Liver (tissue), 9 donors: Measurements from ENCODE around the gene ABCA1. TPM values are rescaled to one million over a fixed set of nuclear protein-coding genes. Genes with fewer than 3 reads are reported as not detected.

Experiments
- DNase-seq: peaks from one replicate; pipeline ENCODE4 v3.0.0-alpha.2; 2017; ENCODE audit warnings: low spot score
- H3K27ac ChIP-seq, 2 donors: one replicate each; pipeline ENCODE4 v1.7.0; 2013; ENCODE audit warnings: inconsistent platforms in 2 of 2, low read length in 2 of 2, control low read depth in 1 of 2, low read depth in 1 of 2, mild to moderate bottlenecking in 1 of 2
- H3K27me3 ChIP-seq, 4 donors: one replicate each; pipeline versions ENCODE4 v1.6.1 to v1.7.0; 2013; ENCODE audit warnings: low read length in 3 of 4, inconsistent platforms in 1 of 4, mild to moderate bottlenecking in 1 of 4, moderate library complexity in 1 of 4; ENCODE audit not compliant: control insufficient read depth in 4 of 4, insufficient read depth in 4 of 4
- H3K36me3 ChIP-seq, 4 donors: one replicate each; pipeline versions ENCODE4 v1.6.1 to v1.7.0; 2013; ENCODE audit warnings: low read length in 3 of 4, mild to moderate bottlenecking in 3 of 4, low read depth in 1 of 4, moderate library complexity in 1 of 4; ENCODE audit not compliant: control insufficient read depth in 4 of 4, insufficient read depth in 3 of 4
- H3K4me1 ChIP-seq, 4 donors: one replicate each; pipeline versions ENCODE4 v1.6.1 to v1.7.0; 2013; ENCODE audit warnings: low read length in 3 of 4, mild to moderate bottlenecking in 3 of 4, moderate library complexity in 1 of 4; ENCODE audit not compliant: control insufficient read depth in 4 of 4, insufficient read depth in 4 of 4
- H3K4me3 ChIP-seq, 3 donors: one replicate each; pipeline versions ENCODE4 v1.6.1 to v1.7.0; 2013; ENCODE audit warnings: low read length in 3 of 3, control low read depth in 1 of 3, low read depth in 1 of 3, mild to moderate bottlenecking in 1 of 3
- H3K9ac ChIP-seq, 2 donors: one replicate each; pipeline ENCODE4 v1.7.0; 2013; ENCODE audit warnings: low read length in 2 of 2, mild to moderate bottlenecking in 2 of 2, moderate library complexity in 2 of 2, control low read depth in 1 of 2, low read depth in 1 of 2
- H3K9me3 ChIP-seq, 4 donors: one replicate each; pipeline versions ENCODE4 v1.6.1 to v1.7.0; 2013; ENCODE audit warnings: low read length in 3 of 4; ENCODE audit not compliant: control insufficient read depth in 4 of 4
- ATF3 ChIP-seq: IDR thresholded peaks from 2 replicates; pipeline ENCODE4 v1.6.1; 2016; ENCODE audit warnings: antibody characterized with exemption
- CTCF ChIP-seq: fragments of 150-350 bp; IDR thresholded peaks from 2 replicates; pipeline ENCODE4 v1.5.1; 2017; ENCODE audit warnings: improper control_type of control experiment, low read depth, low read length; ENCODE audit not compliant: missing input control
- EGR1 ChIP-seq, 2 donors: IDR thresholded peaks; 2 replicates each; pipeline ENCODE4 v1.6.1; 2016 to 2018; ENCODE audit warnings: antibody characterized with exemption in 2 of 2, low read depth in 2 of 2
- FOXA1 ChIP-seq: IDR thresholded peaks from 2 replicates; pipeline ENCODE4 v1.6.1; 2016; ENCODE audit warnings: antibody characterized with exemption
- FOXA2 ChIP-seq: IDR thresholded peaks from 2 replicates; pipeline ENCODE4 v1.6.1; 2016; ENCODE audit warnings: antibody characterized with exemption
- HNF4A ChIP-seq, 2 donors: conservative IDR thresholded peaks; 2 replicates each; pipeline ENCODE4 v1.6.1; 2016; ENCODE audit warnings: antibody characterized with exemption in 2 of 2, mild to moderate bottlenecking in 2 of 2
- HNF4G ChIP-seq: IDR thresholded peaks from 2 replicates; pipeline ENCODE4 v1.6.1; 2016; ENCODE audit warnings: antibody characterized with exemption
- JUND ChIP-seq, 2 donors: IDR thresholded peaks; 2 replicates each; pipeline ENCODE4 v1.6.1; 2016; ENCODE audit warnings: antibody characterized with exemption in 2 of 2
- MAX ChIP-seq: IDR thresholded peaks from 2 replicates; pipeline ENCODE4 v1.6.1; 2016; ENCODE audit warnings: antibody characterized with exemption
- NR2F2 ChIP-seq: IDR thresholded peaks from 2 replicates; pipeline ENCODE4 v1.6.1; 2016; ENCODE audit warnings: antibody characterized with exemption
- RAD21 ChIP-seq, 2 donors: IDR thresholded peaks; 2 replicates each; pipeline ENCODE4 v1.6.1; 2016; ENCODE audit warnings: antibody characterized with exemption in 2 of 2, mild to moderate bottlenecking in 2 of 2
- RXRA ChIP-seq, 2 donors: IDR thresholded peaks; 2 replicates each; pipeline ENCODE4 v1.6.1; 2017 to 2018; ENCODE audit warnings: antibody characterized with exemption in 2 of 2, mild to moderate bottlenecking in 1 of 2
- SP1 ChIP-seq: IDR thresholded peaks from 2 replicates; pipeline ENCODE4 v1.6.1; 2018; ENCODE audit warnings: antibody characterized with exemption, mild to moderate bottlenecking
- TAF1 ChIP-seq: conservative IDR thresholded peaks from 2 replicates; pipeline ENCODE4 v1.6.1; 2016; ENCODE audit warnings: antibody characterized with exemption, mild to moderate bottlenecking
- YY1 ChIP-seq: IDR thresholded peaks from 2 replicates; pipeline ENCODE4 v1.6.1; 2016; ENCODE audit warnings: antibody characterized with exemption, mild to moderate bottlenecking
- ZBTB33 ChIP-seq: IDR thresholded peaks from 2 replicates; pipeline ENCODE4 v1.6.1; 2016; ENCODE audit warnings: antibody characterized with exemption
- WGBS: extraction: QIAGEN DNeasy Blood & Tissue Kit; methylation state at CpG from one replicate; pipeline ENCODE4 v1.1.7; 2013; 5-methylcytosine and 5-hydroxymethylcytosine counted together
- polyA plus RNA-seq, 2 donors: library from polyadenylated mRNA; stranded (reverse) in 1 of 2; unstranded in 1 of 2; fragments of 200-250 nt in 1 of 2; fragments of >200 nt in 1 of 2; fragmentation: Nextera tagmentation in 1 of 2; extraction: Ambion mirVana in 1 of 2; gene quantifications; one replicate each; pipeline versions ENCODE4 v1.2.1 to v1.2.3, GENCODE V29; 2013 to 2015
- total RNA-seq, 2 donors: library from RNA; depleted of rRNA; stranded (reverse); fragments of >200 nt; gene quantifications; one replicate each; pipeline ENCODE4 v1.2.3, GENCODE V29; 2014
- donor health status: healthy.
- donor health status: healthy.
- donor health status: healthy.
- donor health status: healthy.
- donor health status: healthy.

The ABCA1 gene
- total and polyA plus RNA-seq, 4 donors: 15.4 to 223 (median 62.9) TPM

GRCh38 chr9:104745852-104746251 lies 182.1 kb downstream of the ABCA1 start:
- H3K36me3 ChIP-seq: peaks cover 0 to under 1% (median 0%) of the 10 kb centered on the region in 4 donors
- peak overlapping the region in 1 of 2 donors; percentile 24 for H3K9ac ChIP-seq
- WGBS: 20% methylated on average over 1 of the region's 1 CpG
- DNase-seq: no peak
- peaks cover 2 to 40% (median 26%) of the 10 kb centered on the region in 4 donors for H3K4me1 ChIP-seq
- no peaks in the 10 kb centered on the region for H3K27me3 ChIP-seq
- no peak overlapping the region for H3K4me3 ChIP-seq
- H3K27ac ChIP-seq: peak overlapping the region in 1 of 2 donors; percentile 68
- H3K9me3 ChIP-seq: no peaks in the 10 kb centered on the region
- no peak for TF ChIP-seq ATF3
- no peak for TF ChIP-seq HNF4G
- TF ChIP-seq TAF1: no peak
- TF ChIP-seq SP1: no peak
- TF ChIP-seq MAX: no peak
- no peak for TF ChIP-seq YY1
- TF ChIP-seq FOXA1: no peak
- TF ChIP-seq JUND (IDR thresholded peaks at IDR 0.05): no peak
- TF ChIP-seq ZBTB33: no peak

- H3K36me3 ChIP-seq: no peaks in the 10 kb centered on the region
- no peak overlapping the region for H3K4me3 ChIP-seq
- TF ChIP-seq MAX (no peak), RAD21 (IDR thresholded peaks at IDR 0.05) (peak; percentile 92 to 93), CTCF (peak; percentile 75)
- no peak overlapping the region for H3K9ac ChIP-seq
- no peak overlapping the region for H3K27ac ChIP-seq
- H3K27me3 ChIP-seq: no peaks in the 10 kb centered on the region
- H3K4me1 ChIP-seq: peaks cover 2 to 35% (median 22%) of the 10 kb centered on the region in 4 donors
- WGBS: 37% methylated on average over 7 of the region's 7 CpGs
- no peaks in the 10 kb centered on the region for H3K9me3 ChIP-seq
- no peak for DNase-seq
Observed at GRCh38 chr9:104743376-104743985, 184.5 kb downstream of the ABCA1 start.

GRCh38 chr9:104740621-104741020 lies 187.3 kb downstream of the ABCA1 start:
- WGBS: 49% methylated on average over 1 of the region's 1 CpG
- Histone ChIP-seq H3K9me3 (no peaks in the 10 kb centered on the region), H3K27ac (no peak overlapping the region), H3K36me3 (no peaks in the 10 kb centered on the region), H3K9ac (no peak overlapping the region), H3K4me1 (peaks cover 2 to 21% (median 11%) of the 10 kb centered on the region in 4 donors), H3K4me3 (no peak overlapping the region), H3K27me3 (no peaks in the 10 kb centered on the region)
- DNase-seq: no peak
- TF ChIP-seq YY1 (no peak), MAX (no peak), ZBTB33 (no peak), CTCF (no peak), HNF4A (conservative IDR thresholded peaks at IDR 0.05) (no peak), RAD21 (IDR thresholded peaks at IDR 0.05) (no peak), FOXA2 (no peak), JUND (IDR thresholded peaks at IDR 0.05) (no peak), NR2F2 (no peak), TAF1 (no peak), HNF4G (no peak), RXRA (IDR thresholded peaks at IDR 0.05) (no peak), SP1 (no peak), EGR1 (IDR thresholded peaks at IDR 0.05; ENCODE audit: low read depth in 2 of 2) (no peak), FOXA1 (no peak), ATF3 (no peak)
